ENCODE data around the gene NPR1. TPM values are rescaled to one million over a fixed set of nuclear protein-coding genes. Genes with fewer than 3 reads are reported as not detected.

NPR1 gene
- total RNA-seq, 1 donor: under 0.01 TPM

- Histone ChIP-seq H3K9me3 (ENCODE audit: low read depth, low read length) (no peaks in the 10 kb centered on the region), H3K4me1 (ENCODE audit: insufficient read depth, low read length) (no peaks in the 10 kb centered on the region), H3K4me2 (ENCODE audit: insufficient read depth, low read length) (no peak overlapping the region), H3K27me3 (ENCODE audit: insufficient read depth, low read length) (no peaks in the 10 kb centered on the region), H3K4me3 (ENCODE audit: insufficient read depth, low read length) (no peak overlapping the region), H3K27ac (ENCODE audit: low read depth, low read length) (no peak overlapping the region), H3K79me2 (ENCODE audit: insufficient read depth, low read length) (peaks cover 69% of the 10 kb centered on the region), H2AFZ (ENCODE audit: low read length) (no peak overlapping the region), H4K20me1 (ENCODE audit: insufficient read depth, low read length) (peaks cover 24% of the 10 kb centered on the region), H3K36me3 (ENCODE audit: insufficient read depth, low read length) (peaks cover 95% of the 10 kb centered on the region)
- TF ChIP-seq CTCF (IDR thresholded peaks at IDR 0.05; ENCODE audit: extremely low read depth, low read depth, low read length): no peak
- no peak for DNase-seq (ENCODE audit: insufficient read length, low spot score, missing footprints)
Observed at GRCh38 chr1:153640861-153641260, 37.6 kb upstream of the NPR1 start.

- Histone ChIP-seq H4K20me1 (ENCODE audit: insufficient read depth, low read length) (peaks cover 22% of the 10 kb centered on the region), H3K4me1 (ENCODE audit: insufficient read depth, low read length) (no peaks in the 10 kb centered on the region), H3K79me2 (ENCODE audit: insufficient read depth, low read length) (peaks cover 56% of the 10 kb centered on the region), H3K27ac (ENCODE audit: low read depth, low read length) (no peak overlapping the region), H3K4me2 (ENCODE audit: insufficient read depth, low read length) (no peak overlapping the region), H3K36me3 (ENCODE audit: insufficient read depth, low read length) (peaks cover 85% of the 10 kb centered on the region), H3K27me3 (ENCODE audit: insufficient read depth, low read length) (no peaks in the 10 kb centered on the region), H3K4me3 (ENCODE audit: insufficient read depth, low read length) (no peak overlapping the region), H2AFZ (ENCODE audit: low read length) (no peak overlapping the region), H3K9me3 (ENCODE audit: low read depth, low read length) (no peaks in the 10 kb centered on the region)
- no peak for DNase-seq (ENCODE audit: insufficient read length, low spot score, missing footprints)
- no peak for TF ChIP-seq CTCF (IDR thresholded peaks at IDR 0.05; ENCODE audit: extremely low read depth, low read depth, low read length)
Observed at GRCh38 chr1:153642161-153642560, 36.3 kb upstream of the NPR1 start.

- Histone ChIP-seq H3K27me3 (ENCODE audit: insufficient read depth, low read length) (no peaks in the 10 kb centered on the region), H3K4me2 (ENCODE audit: insufficient read depth, low read length) (no peak overlapping the region), H4K20me1 (ENCODE audit: insufficient read depth, low read length) (peaks cover 18% of the 10 kb centered on the region), H3K79me2 (ENCODE audit: insufficient read depth, low read length) (peaks cover 47% of the 10 kb centered on the region), H3K9me3 (ENCODE audit: low read depth, low read length) (no peaks in the 10 kb centered on the region), H2AFZ (ENCODE audit: low read length) (no peak overlapping the region), H3K27ac (ENCODE audit: low read depth, low read length) (no peak overlapping the region), H3K4me3 (ENCODE audit: insufficient read depth, low read length) (no peak overlapping the region), H3K4me1 (ENCODE audit: insufficient read depth, low read length) (no peaks in the 10 kb centered on the region), H3K36me3 (ENCODE audit: insufficient read depth, low read length) (peaks cover 75% of the 10 kb centered on the region)
- TF ChIP-seq CTCF (IDR thresholded peaks at IDR 0.05; ENCODE audit: extremely low read depth, low read depth, low read length): no peak
- DNase-seq (ENCODE audit: insufficient read length, low spot score, missing footprints): no peak
Observed at GRCh38 chr1:153643100-153643499, 35.4 kb upstream of the NPR1 start.

GRCh38 chr1:153643816-153644215, 34.7 kb upstream of the NPR1 start:
- H3K79me2 ChIP-seq (ENCODE audit: insufficient read depth, low read length): peaks cover 41% of the 10 kb centered on the region
- no peak overlapping the region for H3K4me3 ChIP-seq (ENCODE audit: insufficient read depth, low read length)
- no peak overlapping the region for H3K4me2 ChIP-seq (ENCODE audit: insufficient read depth, low read length)
- no peak for DNase-seq (ENCODE audit: insufficient read length, low spot score, missing footprints)
- H3K27me3 ChIP-seq (ENCODE audit: insufficient read depth, low read length): no peaks in the 10 kb centered on the region
- no peaks in the 10 kb centered on the region for H3K9me3 ChIP-seq (ENCODE audit: low read depth, low read length)
- no peak overlapping the region for H3K27ac ChIP-seq (ENCODE audit: low read depth, low read length)
- no peaks in the 10 kb centered on the region for H3K4me1 ChIP-seq (ENCODE audit: insufficient read depth, low read length)
- peaks cover 68% of the 10 kb centered on the region for H3K36me3 ChIP-seq (ENCODE audit: insufficient read depth, low read length)
- H2AFZ ChIP-seq (ENCODE audit: low read length): no peak overlapping the region
- no peak for TF ChIP-seq CTCF (IDR thresholded peaks at IDR 0.05; ENCODE audit: extremely low read depth, low read depth, low read length)
- H4K20me1 ChIP-seq (ENCODE audit: insufficient read depth, low read length): peaks cover 16% of the 10 kb centered on the region

All from osteoblast (primary cell).